Type B pancreatic cell (in vitro differentiated cells): Measurements from ENCODE around the gene NRXN2. TPM values are rescaled to one million over a fixed set of nuclear protein-coding genes. Genes with fewer than 3 reads are reported as not detected.

Experiments used
- DNase-seq: peaks from one replicate; pipeline ENCODE4 v3.0.0; 2021; ENCODE audit warnings: mixed read lengths; ENCODE audit not compliant: unreplicated experiment; ENCODE audit errors: extremely low spot score
- H3K27ac Mint-ChIP-seq: 2 replicates; pipeline ENCODE4 v1.8.0; 2021; ENCODE audit warnings: mild to moderate bottlenecking, mixed read lengths
- H3K27me3 Mint-ChIP-seq: 2 replicates; pipeline ENCODE4 v1.8.0; 2021; ENCODE audit warnings: mixed read lengths
- H3K36me3 Mint-ChIP-seq: 2 replicates; pipeline ENCODE4 v1.8.0; 2021; ENCODE audit warnings: mixed read lengths
- H3K4me1 Mint-ChIP-seq: one replicate; pipeline ENCODE4 v1.8.0; 2021; ENCODE audit warnings: mixed read lengths; ENCODE audit not compliant: unreplicated experiment
- H3K4me3 Mint-ChIP-seq: 2 replicates; pipeline ENCODE4 v1.8.0; 2021; ENCODE audit warnings: mild to moderate bottlenecking, mixed read lengths
- H3K9me3 Mint-ChIP-seq: 2 replicates; pipeline ENCODE4 v1.8.0; 2021; ENCODE audit warnings: mixed read lengths
- total RNA-seq: library from RNA; stranded (reverse); gene quantifications from 2 replicates; pipeline ENCODE4 v1.2.1, GENCODE V29; 2021; ENCODE audit warnings: low replicate concordance
- TF ChIP-seq, protein P1 (sequence below): fragments of 200-600 bp; sonication (generic); conservative IDR thresholded peaks from 2 replicates; pipeline ENCODE4 v1.5.0; 2021; ENCODE audit warnings: antibody characterized with exemption, mild to moderate bottlenecking

The NRXN2 gene
- total RNA-seq, 1 donor from 2014 or later: 22.1 TPM

- no peak for DNase-seq
- Mint-ChIP-seq H3K9me3 (no peaks in the 10 kb centered on the region), H3K4me3 (peak overlapping the region; percentile 43), H3K36me3 (no peaks in the 10 kb centered on the region), H3K4me1 (peaks cover 18% of the 10 kb centered on the region), H3K27ac (no peak overlapping the region), H3K27me3 (peaks cover 58% of the 10 kb centered on the region)
- TF ChIP-seq, protein P1, sequence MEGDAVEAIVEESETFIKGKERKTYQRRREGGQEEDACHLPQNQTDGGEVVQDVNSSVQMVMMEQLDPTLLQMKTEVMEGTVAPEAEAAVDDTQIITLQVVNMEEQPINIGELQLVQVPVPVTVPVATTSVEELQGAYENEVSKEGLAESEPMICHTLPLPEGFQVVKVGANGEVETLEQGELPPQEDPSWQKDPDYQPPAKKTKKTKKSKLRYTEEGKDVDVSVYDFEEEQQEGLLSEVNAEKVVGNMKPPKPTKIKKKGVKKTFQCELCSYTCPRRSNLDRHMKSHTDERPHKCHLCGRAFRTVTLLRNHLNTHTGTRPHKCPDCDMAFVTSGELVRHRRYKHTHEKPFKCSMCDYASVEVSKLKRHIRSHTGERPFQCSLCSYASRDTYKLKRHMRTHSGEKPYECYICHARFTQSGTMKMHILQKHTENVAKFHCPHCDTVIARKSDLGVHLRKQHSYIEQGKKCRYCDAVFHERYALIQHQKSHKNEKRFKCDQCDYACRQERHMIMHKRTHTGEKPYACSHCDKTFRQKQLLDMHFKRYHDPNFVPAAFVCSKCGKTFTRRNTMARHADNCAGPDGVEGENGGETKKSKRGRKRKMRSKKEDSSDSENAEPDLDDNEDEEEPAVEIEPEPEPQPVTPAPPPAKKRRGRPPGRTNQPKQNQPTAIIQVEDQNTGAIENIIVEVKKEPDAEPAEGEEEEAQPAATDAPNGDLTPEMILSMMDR: no peak
Measured at GRCh38 chr11:64724863-64725532, 2.0 kb upstream of the NRXN2 start.

GRCh38 chr11:64723907-64724862 is 1.2 kb upstream of the NRXN2 start:
- Mint-ChIP-seq H3K27me3 (peaks cover 63% of the 10 kb centered on the region), H3K27ac (no peak overlapping the region), H3K4me3 (peak overlapping the region; percentile 75), H3K36me3 (no peaks in the 10 kb centered on the region), H3K4me1 (peaks cover 18% of the 10 kb centered on the region), H3K9me3 (no peaks in the 10 kb centered on the region)
- DNase-seq: no peak
- TF ChIP-seq, protein P1: no peak

DNA sequence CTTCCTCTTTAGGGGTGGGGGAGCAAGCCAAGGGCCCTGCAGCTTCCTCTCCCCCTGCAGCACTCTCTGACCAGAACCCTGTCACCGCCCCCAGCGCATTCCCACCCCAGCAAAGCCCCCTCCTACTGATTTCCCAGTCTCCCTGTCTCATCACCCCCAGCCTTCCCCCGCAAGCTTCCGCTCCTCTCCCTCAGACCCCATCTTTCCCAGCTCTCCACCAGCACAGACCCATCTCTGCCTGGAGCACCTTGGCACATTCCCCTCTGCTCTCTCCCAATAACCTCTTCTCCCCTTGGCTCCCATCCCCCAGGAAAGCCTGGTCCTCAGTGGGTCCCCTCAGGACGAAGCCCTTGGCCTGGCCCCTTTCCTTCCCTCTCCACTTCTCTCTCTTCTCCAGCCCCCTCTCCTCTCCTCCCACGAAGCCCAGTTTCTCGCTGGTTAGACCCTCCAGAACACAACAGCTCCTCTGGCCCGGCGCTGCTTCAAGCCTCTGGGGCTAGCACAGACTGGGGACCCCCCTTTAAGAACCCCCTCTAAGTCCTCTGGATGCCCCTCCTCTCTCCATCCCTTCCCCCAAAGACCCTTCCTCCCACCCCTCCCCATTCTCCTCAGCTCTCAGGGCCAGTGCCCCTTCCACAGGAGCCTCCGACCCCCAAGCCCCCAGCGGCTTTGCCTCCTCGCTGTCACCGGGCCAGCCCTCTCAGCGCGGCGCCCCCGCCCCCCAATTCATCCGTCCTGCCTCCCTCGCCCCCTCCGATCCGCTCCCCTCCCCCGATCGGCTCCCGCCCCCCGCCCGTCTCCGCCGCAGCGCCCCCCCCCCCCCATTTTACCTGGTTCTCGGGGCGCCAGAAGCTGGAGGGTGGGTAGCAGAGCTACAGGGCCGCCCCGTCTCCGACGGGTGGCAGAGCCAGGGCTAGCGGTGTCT is 594 bp downstream of the NRXN2 start:
- H3K27ac Mint-ChIP-seq: no peak overlapping the region
- DNase-seq: no peak

DNA sequence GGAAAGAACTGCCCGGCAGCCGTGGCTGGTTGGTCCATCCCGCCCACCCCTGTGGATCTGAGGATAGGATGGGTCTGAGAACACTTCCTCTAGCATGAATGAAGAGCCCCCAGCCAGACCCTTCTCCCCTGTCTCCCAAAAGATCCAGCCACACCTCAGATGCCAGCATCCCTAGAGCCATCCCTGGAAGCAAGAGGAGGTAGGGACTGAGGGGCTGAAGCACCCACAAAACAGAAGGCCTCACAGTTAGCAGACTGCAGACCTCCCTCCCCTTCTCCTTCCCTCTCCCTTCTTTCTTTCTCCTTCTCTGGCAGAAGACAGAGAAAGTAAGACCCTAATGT is 1.7 kb downstream of the NRXN2 start:
- Mint-ChIP-seq H3K4me3 (no peak overlapping the region), H3K27ac (no peak overlapping the region), H3K36me3 (no peaks in the 10 kb centered on the region), H3K27me3 (peaks cover 76% of the 10 kb centered on the region), H3K9me3 (no peaks in the 10 kb centered on the region), H3K4me1 (peaks cover 17% of the 10 kb centered on the region)
- TF ChIP-seq, protein P1: no peak
- DNase-seq: no peak

More for the DNA sequence above, 594 bp downstream of the NRXN2 start:
- TF ChIP-seq, protein P1: no peak
- peaks cover 18% of the 10 kb centered on the region for H3K4me1 Mint-ChIP-seq
- peak overlapping the region; percentile 57 for H3K4me3 Mint-ChIP-seq
- no peaks in the 10 kb centered on the region for H3K36me3 Mint-ChIP-seq
- H3K9me3 Mint-ChIP-seq: no peaks in the 10 kb centered on the region
- peaks cover 72% of the 10 kb centered on the region for H3K27me3 Mint-ChIP-seq

DNA sequence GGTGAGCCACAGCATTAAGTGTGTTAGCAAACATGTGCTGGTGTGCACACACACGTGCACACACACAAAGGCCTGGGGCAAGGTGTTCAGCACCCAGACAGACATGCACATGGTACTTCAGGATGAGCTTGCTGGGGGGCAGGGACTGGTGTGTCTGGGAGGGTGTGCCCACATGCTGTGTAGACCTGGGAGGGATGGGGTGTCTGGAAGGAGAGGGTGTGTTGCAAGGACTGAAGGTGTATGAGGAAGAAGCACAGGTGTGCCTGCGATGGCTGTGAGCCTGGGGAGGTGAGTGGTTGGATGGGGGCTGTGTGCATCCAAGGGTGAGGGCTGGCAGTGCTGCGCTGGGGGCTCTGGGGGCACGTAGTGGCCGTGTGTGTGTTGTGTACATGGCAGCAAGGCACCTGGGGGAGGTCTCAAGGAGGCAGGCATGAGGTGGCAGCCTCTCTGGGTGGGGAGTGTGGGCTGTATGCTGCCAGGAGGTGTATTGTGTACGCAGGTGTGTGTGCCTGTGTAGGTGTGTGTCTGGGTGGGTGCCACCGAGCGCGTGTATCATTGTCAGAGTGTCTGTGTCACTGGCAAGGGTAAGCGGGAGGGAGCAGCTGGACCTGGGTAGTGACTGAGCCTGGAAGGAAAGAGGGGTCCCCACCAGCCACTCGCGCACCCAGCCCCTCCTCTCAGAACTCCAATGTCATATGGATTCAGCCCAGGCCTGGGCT is 2.2 kb downstream of the NRXN2 start:
- Mint-ChIP-seq H3K27me3 (peaks cover 81% of the 10 kb centered on the region), H3K4me3 (no peak overlapping the region)

More for the DNA sequence above, 2.2 kb downstream of the NRXN2 start:
- Mint-ChIP-seq H3K4me1 (peaks cover 18% of the 10 kb centered on the region), H3K27ac (no peak overlapping the region), H3K9me3 (no peaks in the 10 kb centered on the region), H3K36me3 (no peaks in the 10 kb centered on the region)
- TF ChIP-seq, protein P1: no peak
- DNase-seq: no peak
